Middle frontal gyrus (tissue), 1 donor: ENCODE measurements around the gene SLC35F3.
"Not testable (repeated sequence)": the region's sequence is repeated elsewhere in the genome, so short reads cannot be mapped to it uniquely, and the experiment has no call there.

Experiments
- DNase-seq: peaks from one replicate; pipeline ENCODE4 v3.0.0-alpha.2; 2015; ENCODE audit warnings: low spot score; ENCODE audit errors: extremely low spot score

SLC35F3 gene

DNA sequence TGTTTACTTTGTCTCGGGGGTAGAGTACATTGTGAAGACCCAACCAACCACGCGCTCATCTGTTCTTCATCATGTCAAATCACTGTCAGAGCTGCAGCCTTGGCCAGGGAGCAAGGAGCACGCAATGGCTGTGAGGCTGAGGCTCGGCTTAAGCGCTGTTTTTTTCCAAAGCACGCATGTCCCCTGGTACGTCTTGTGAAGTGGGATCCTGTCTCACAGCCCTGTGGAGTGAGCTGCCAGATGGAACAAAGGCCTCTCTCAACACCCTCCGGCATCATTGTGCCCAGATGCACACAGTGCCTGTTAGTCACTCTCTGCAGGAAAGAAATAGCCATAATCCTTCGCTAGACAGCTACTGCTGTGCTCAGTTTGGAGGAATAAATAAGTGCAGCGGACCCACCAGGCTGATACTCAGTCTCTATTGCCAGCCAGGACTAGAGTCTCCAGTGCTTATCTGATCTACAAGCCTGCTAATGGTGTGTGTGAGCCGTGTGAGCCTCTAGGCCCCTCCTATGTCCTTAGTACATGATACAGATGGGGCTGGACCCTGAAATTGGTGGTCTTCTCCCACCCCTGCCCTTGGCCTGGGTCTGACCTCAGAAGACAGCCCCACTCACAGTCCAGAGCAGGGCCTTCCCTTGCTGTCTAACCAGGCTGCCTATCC is 377.5 kb downstream of the SLC35F3 start:
- DNase-seq, result no peak

DNA sequence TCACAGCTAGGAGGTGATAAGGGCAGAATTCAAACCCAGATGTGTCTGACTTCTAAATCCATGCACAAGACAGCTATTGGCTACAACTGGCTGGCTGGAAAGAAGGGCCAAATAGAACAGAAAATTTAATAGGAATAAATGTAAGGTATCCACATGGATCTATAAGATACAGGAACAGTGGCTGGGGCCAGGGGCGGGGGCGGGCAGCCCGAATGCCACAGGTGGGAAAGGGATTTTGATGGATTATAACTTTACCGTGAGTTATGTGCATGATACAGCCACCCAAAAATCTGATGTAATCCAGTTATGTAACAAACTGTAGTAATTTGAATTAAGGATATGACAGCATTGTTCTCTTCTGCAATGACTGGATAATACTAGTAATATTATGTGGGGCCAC is 381.7 kb downstream of the SLC35F3 start:
- no peak for DNase-seq

DNA sequence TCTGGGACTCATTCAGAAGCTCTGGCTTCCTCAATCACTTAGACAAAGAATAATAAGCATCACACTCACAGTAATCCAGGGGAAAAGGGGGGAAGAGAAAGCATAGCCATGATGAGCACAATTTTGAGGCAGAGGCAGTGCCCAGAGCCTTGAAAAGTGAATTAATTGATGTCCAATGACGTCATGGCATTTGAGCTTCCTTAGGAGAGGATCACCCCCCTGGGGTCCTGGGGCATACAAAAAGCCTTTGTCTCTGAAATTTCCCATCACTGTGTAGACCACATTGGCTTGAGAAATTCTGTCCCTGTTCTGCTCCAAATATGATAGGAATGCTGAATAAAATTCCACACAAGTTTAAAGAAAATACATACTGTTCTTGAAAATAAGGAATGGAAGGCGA is 384.5 kb downstream of the SLC35F3 start:
- no peak for DNase-seq

DNA sequence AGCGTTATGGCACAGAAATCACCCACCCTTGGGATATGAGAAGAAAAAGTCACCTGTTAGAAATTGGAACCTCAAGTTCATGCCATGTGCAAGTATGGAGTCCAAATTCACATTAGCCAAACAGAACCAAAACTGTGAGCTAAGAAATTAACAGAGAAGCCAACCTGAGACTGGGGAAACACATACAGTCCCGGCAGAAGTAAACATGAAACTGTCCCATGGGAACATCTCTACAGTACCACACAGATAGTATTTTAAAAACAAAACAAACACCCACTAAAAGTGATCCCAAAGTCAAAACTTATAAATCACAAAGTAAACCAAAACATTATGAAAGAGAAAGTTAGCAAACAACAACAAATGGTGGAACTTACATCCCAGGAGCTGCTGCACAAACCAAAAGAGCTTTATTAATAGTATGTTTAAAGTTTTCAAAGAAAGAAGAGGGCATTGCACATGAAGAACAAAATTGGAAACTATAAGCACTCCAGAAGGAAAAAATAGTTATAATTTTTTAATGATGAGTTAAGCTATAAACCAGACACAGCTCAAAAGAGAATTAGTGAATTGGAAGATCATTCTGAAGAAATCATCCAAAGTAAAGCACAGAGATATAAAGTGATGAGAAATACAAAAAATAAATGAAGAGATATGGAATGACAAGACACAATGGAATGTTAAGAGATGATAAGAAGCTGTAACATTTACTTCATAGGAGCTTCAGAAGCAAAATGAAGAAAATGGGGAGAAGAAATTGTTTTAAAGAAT is 385.2 kb downstream of the SLC35F3 start:
- no peak for DNase-seq

DNA sequence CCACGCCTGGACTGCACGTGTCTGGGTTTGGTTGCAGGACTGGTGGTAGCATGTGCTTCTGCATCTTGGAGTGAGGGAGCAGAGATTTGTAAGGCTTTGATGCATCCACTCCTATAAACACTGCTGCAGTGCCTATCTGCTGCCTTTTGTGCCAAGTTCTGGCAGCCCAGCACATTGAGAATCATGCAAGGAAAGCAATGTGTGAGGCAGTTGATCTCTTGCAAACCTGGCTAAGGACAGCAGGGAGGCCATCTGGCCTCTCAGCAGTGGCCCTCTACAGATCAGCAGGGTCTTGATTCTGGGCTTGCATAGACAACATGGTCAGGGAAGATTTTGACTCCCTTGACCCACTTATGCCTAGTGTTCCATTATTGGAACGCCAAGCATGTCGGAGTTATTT is 387.5 kb downstream of the SLC35F3 start:
- no peak for DNase-seq

DNA sequence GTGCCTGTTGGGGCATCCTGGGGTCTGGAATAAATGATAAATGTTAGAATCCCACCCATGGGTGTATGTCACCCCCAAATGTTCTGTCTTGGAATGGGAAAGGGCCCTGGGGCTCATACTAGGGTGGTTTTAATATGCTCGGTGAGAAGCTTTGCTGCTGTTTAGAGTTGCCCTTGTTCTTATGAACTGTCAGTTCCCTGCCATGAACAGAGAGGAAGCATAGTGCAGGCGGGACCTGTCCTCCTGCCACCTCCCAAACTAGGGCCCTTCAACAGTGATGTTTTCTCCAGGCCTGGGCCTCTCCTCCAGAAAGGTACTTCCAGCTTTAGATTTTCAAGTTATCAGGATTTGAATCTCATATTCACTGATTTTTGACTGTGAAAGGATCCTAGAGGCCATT is 388.1 kb downstream of the SLC35F3 start:
- no peak for DNase-seq

DNA sequence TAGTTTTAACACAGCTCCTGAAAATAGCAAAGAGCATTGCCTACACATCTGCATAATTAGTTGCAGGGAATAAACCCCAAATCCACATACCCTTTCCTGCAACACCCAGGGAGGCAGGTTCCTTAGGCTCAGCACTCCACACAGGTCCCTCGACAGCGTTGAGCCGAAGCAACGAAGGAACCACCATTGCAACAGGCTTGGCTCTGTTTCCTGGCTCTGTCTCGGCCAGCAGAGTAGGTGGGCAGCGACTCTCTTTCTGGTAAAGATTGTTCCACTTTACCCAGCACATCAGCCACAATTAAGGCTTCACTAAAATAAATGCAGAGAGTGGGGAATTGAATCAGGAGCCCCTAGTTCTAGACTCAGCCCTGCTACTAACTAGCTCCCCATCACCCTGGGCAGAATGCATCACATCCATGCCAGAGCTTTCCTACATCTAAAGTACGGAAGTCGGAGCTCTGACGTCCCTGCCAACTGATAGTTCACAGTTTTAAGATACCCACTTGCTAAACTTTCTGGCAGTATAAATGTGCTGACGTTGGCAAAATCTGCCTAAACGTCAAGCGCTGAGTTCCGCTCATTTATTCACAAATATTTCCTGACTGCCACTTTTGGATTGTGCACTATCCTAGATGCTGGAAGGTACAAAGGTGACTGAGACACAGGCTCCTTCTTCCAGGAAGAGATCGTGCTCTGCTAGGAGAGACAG is 389.8 kb downstream of the SLC35F3 start:
- DNase-seq, result no peak

DNA sequence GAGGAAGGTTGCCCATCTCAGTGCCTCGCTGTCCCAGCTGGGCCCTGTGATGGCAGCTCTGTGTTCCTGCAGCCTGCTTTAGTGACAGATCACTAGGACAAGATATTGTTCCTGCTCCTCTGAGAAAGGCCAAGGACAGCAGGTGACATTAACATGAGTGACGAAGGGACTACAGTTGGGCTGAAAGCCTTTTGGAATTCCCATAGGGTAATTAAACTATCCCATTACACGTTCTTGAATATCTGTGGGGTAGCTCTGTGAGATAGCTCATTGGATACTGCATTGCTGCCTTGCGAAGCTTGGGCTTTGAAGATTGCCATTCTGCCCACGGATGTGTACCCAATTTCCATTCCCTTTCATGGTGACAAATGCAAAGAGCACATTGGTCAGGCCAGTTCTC is 390.6 kb downstream of the SLC35F3 start:
- DNase-seq, result no peak

DNA sequence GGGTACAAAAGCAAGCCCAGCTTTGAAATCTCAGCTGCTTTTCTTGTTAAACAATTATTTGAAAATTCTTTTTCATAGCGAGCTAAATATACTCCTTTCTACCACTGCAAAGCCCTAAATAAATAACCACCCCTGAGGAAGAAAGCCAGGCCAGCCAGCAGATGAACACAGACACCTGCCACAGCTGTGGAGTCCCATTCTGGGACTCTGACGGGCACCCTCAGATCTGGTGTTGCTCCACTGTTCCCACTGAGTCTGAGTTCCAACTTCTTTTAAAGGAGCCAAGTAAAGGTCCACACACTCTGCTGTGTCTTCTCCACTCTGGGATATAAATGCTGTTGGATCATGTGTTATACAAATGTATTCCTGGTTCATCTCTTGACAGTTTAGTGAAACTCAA is 391.1 kb downstream of the SLC35F3 start:
- DNase-seq, result no peak

DNA sequence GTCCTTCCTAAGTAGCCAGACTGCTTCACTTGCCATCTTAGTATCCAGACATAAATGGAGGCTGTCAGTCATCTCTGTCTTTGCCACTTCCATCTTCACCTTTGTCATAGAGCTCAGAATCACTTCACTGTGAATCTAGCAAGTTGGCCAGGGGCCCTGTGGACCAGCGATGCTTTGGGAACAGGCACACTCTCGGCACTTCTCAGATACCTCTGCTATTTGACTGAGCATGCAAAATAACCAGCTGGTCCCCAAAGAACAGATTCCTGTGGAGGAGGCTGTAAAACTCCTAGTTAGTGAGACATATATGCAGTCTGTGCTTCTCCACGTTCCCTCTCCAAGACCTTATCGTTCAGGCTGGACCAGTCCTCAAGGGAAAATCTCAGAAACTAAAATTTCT is 392.0 kb downstream of the SLC35F3 start:
- DNase-seq, result no peak

DNA sequence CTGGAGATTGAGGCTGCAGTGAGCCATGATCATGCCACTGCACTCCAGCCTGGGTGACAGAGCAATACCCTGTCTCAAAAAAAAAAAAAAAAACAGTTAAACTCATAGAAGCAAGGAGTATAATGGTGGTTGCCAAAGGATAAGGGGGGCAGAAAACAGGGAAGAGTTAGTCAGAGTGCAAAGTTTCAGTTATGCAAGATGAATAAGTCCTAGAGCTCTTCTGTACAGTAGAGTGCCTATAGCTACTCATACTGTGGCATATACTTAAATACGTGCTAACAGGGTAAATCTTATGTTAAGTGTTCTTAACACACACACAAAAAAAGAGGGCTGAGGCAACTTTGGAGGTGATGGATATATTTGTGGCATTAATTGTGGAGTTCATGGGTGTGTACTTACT is 393.2 kb downstream of the SLC35F3 start:
- no peak for DNase-seq

DNA sequence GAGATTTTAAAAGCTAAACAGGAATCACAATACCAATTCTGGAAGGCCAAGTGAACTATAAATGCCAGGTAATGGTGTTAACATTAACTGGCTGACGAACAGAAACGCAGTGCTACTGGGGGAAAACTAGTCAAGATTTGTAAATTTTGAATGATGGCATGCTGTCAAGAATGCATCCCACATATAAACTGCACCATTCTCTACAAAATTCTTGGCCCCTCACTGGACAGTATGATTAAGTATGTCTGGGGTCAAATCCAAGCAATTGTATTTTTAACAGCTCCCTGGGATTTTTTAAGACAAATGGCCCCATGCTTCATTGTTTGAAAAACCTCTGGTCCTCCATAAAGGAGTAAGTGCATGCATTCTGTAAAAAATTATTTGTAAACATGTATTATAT is 395.6 kb downstream of the SLC35F3 start:
- no peak for DNase-seq

DNA sequence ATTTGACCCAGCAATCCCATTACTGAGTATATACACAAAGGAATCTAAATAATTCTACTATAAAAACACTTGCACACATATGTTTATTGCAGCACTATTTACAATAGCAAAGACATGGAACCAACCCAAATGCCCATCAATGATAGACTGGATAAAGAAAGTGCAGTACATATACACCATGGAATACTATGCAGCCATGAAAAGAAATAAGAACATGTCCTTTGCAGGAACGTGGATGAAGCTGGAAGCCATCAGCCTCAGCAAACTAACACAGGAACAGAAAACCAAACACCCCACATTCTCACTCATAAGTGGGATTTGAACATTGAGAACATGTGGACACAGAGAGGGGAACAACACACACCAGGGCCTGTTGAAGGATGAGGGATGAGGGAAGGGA is 397.2 kb downstream of the SLC35F3 start:
- DNase-seq, result not testable (repeated sequence)

DNA sequence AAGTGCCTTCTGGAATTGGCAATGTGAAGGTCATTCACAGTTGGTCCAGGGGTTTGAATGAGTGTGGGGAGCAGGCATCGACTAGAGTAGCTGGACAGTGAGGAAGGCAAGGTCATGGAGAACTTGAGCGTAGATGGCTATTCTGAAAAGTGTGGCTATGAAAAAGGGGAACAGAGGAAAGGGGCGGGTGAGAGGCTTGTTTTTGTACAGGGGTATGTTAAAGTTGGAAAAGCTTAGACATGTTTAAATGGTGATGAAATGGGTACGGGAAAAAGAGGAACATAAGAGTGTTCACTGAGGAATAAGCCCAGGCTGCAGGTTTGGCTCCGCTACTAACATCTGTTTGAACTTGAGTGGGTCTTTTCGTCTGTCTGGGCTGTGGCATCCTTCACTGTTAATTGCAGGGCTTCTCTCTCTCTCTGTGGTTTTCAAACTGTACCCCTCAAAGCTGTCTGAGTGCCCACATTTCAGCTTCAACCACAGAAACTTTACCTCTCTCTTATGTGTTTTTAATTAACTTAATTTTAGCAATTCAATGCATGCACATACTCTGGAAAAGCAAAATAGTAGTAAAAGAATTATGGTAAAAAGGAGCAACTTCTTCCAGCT is 398.0 kb downstream of the SLC35F3 start:
- no peak for DNase-seq

DNA sequence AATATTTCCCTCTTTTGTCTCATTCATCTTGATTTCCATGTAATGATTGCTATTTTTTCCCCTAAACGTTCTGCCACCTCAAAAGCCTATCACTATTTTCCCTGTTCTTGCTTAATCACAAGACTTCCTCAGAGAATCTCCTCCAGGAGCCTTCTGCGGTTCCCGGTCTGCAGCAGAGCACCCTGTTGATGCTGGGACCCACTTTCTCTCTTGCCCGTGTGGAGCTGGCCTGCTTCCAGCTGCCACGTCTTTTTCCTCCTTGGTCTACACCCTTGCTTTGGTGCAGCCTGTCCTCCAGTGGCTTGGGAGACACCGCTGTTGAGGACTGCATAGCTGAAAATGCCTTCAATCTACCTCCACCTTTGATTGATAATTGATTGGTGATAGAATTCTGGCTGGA is 398.8 kb downstream of the SLC35F3 start:
- DNase-seq, result no peak

DNA sequence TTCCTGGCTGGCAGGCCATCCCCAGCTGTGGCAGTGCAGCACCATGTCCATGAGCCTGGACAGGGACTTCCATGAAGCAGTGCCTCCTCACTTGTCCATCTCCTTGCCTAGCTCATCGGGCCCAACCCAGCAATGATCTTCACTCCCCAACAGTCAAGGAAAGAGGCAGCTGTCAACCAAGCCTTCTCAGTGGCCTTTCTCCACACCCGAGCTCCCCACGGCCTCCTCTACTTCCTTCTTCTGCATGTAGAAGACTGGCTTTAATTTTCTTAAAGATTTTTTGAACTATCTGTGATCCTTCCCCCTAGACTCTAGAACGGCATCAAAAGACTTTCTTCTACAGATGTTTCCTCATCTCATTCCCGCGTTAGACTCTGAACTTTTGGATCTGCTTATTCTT is 403.2 kb downstream of the SLC35F3 start:
- DNase-seq, result no peak

DNA sequence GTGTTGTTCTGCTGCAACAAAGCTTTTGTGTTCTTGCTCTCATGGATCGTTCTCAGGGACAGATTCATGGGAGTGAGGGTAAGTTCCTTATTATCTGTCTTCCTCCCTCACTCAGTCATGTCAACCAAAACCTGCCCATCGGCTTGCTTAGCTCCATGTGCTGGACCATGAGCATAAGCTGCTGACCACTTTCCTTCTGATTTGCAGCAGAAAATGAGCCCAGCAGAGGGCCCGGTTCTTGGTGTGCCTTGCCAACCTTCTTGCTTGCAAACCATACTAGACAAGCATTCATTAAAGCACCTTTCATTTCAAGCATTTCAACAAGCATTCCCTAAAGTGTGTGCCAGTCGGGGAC is 404.7 kb downstream of the SLC35F3 start:
- no peak for DNase-seq

DNA sequence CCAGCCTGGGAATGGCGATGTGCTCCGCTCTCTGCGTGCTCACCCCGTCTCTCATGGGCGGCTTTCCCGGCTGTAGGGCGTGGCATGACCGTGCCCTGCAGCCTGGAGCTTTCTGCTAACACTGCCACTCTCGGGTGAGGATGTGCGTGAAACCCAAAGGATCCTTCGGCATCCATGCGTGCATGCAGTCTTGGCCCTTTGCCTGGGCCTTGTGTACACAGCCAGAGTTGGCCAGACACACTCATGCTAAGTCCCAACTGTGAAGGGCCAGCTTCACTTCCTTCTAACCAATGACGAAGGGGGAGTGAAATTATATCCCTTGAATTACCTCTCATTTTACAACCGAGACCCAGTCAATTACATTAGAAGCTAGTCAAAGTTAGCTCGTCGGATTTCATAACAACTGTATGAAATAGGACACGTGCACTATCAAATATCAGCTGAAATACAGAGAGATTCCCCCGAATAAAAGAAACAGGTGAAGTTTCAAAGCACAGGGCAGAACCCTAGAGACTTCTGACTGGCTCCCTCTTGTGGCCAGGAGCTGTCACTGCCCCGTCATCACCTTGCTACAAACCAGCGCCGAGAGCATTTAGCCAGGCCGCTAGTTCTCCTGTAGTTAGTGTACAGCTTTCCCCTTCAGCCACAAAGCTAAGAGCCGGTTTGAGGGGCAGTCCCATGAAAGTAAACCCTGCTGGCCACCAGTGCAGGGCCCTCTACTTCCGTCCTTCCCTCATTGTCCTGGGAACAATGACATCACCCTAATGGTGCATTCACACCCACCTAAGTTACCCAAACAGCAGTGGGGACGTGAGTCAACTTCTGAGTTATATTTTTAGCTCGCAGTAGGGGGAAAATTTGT is 405.4 kb downstream of the SLC35F3 start:
- DNase-seq, result no peak

DNA sequence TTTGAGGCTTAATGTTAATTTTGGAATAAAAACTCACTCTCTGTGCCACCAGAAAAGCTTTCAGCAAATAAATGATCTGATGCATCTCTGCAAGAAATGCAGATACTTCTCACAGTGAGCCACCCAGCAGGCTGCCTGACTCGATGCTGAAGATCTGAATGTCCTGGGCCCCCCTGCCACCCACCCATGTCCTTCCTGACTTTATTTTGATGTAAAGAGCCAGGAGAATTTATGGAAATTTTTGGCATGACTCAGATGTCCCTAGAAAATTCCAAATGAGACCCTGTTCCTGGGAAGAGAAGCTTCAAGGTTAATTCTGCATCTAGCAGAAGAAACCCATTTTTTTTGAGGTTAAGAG is 406.0 kb downstream of the SLC35F3 start:
- DNase-seq, result no peak

DNA sequence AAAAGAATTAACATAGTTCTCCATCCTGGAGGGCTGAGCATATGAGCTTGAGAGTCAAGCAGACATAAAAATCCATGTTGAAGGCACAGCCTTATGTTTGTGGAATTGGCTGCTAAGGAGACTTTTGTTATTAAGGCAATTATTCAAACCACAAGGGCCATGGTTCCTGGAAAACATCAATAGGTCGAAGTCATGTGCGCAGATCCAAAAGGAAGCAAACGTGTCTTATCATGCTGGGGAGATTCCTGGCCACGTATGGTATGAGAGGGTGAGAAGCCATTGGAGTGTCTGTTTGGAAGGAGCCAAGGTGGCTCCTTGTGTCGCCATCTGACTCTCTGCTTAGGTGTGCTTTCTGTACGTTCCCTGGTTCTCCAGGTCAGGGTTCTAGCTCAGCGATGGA is 406.9 kb downstream of the SLC35F3 start:
- DNase-seq, result no peak

DNA sequence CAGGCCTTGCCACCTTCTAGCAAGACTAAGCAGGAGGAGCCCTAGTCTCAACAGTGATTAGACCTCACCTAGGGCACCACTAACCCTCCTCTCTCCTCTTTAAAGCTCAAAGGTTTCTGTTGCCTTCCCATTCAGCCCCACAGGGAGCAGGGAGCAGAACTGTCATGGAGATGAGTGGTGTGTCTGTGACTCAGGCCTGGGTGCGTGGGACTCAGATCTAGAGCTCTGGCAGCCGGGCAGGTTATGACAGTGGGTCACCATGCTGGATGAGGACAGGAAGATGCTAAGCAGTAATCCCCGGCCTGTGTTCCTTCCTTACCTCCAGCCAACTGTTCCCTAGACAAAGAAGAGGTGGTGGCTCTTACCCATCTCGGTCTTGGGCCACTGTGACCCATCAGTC is 408.7 kb downstream of the SLC35F3 start:
- DNase-seq, result no peak
